ENCODE results near the gene GP1BA. TPM values are rescaled to one million over a fixed set of nuclear protein-coding genes. Genes with fewer than 3 reads are reported as not detected.

The GP1BA gene
- total and polyA plus RNA-seq, 2 donors = 0.09 to 0.14 TPM

DNA sequence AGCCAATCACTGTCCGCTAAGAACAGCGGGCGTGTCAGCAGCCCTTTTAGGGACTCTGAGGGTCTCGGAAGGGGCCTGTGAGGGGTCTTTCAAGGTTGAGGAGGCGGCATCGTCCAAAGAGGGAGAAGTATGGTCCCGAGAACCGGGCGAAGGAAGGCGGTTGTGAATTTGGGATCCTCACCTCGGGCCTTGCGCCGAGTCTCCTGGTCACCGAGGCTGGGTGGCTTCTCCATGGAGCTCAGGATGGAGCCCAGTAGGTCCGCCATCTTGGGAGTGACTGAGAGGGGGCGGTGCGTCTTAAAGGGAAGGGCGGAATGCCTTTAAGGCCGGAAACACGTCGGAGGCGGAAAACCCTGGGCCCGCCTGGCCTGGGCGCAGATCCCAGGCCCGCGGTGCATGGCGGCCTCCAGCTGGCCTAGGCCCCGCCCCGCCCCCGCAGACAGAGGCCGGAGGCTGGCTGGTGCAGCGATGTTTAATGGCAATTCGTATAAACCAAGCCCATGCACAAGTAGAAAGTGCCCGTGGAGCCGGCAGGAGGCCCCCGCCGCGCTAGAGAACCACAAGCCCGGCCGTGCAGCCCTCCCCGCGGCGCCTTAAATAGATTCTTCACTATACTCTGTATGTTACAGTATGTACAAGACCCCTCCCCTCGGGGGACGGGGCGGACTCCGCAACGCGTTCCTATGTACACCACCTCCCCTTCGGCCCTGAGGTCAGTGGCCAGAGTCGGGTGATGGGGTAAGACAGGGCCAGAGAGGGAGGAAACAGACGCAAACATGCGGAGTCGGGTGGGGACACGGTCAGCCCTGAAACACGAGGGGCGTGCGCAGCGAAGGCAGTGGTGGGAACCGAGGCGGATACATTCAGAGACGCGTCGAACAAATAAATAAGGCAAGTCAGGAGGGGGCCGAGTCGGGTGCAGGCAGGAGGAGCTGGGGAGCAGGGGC lies 35.7 kb downstream of the GP1BA start, which contains the start of gene SPAG7:
SPAG7 (minus strand) TSS at position 279 of the 947 bp plus-strand sequence; CDS start at position 266, 13 bp downstream.
- peak; percentile 92 to 98 (median 96) for DNase-seq (ENCODE audit: low read depth in 6 of 9, low spot score in 9 of 9)
- H3K27me3 ChIP-seq (ENCODE audit: control insufficient read depth in 2 of 2, insufficient read depth in 1 of 2, low read length in 1 of 2) = no peaks in the 10 kb centered on the region
- peaks cover 18 to 39% of the 10 kb centered on the region in 2 donors for H3K36me3 ChIP-seq (ENCODE audit: control insufficient read depth in 2 of 2, insufficient read depth in 2 of 2, low read length in 1 of 2)
- H3K4me3 ChIP-seq (ENCODE audit: low read length in 2 of 2) = peak within 1 kb of the TSS; percentile 66 to 92
- peaks cover 0 to 5% of the 10 kb centered on the region in 2 donors for H3K9me3 ChIP-seq (ENCODE audit: control insufficient read depth in 2 of 2, insufficient read depth in 1 of 2, low read length in 1 of 2)
- H3K4me1 ChIP-seq (ENCODE audit: control insufficient read depth in 2 of 2, insufficient read depth in 2 of 2, low read length in 2 of 2) = peaks cover 11 to 33% of the 10 kb centered on the region in 2 donors
- WGBS = 1% methylated on average over 66 of the region's 66 CpGs
- peak within 1 kb of the TSS; percentile 87 to 97 for H3K27ac ChIP-seq (ENCODE audit: low read depth in 1 of 2, low read length in 1 of 2)

DNA sequence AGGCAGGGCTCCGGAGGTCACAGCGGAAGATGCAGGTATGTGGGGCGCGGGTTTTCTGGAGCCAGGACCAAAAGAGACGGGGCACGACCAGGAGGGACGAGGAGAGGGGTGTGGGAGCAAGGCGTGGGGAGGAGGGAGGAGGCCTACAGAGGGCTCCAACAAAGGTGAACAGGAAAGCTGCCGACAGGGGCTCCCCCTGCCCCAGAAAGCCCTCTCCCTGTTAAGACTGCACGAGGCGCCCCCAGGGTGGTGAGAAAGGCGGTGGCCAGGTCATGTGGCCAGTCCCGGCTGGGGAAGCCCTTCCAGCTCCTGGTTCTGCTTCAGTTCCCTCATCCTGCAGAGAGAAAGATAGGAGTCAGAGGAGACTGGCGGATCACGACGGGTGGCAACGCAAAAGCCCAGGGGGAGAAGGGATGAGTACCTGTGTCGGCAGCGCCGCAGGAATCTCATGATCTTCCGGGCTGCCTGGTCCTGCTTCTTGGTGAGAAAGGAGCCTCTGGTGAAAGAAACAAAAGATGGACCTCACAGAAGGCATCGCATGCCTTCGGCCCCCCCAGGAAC lies 36.5 kb downstream of the GP1BA start:
- peaks cover 22 to 43% of the 10 kb centered on the region in 2 donors for H3K36me3 ChIP-seq (ENCODE audit: control insufficient read depth in 2 of 2, insufficient read depth in 2 of 2, low read length in 1 of 2)
- H3K27ac ChIP-seq (ENCODE audit: low read depth in 1 of 2, low read length in 1 of 2) = peak overlapping the region; percentile 87 to 97
- peaks cover 0 to 5% of the 10 kb centered on the region in 2 donors for H3K9me3 ChIP-seq (ENCODE audit: control insufficient read depth in 2 of 2, insufficient read depth in 1 of 2, low read length in 1 of 2)
- 63% methylated on average over 23 of the region's 23 CpGs for WGBS
- H3K27me3 ChIP-seq (ENCODE audit: control insufficient read depth in 2 of 2, insufficient read depth in 1 of 2, low read length in 1 of 2) = no peaks in the 10 kb centered on the region
- DNase-seq (ENCODE audit: low read depth in 6 of 9, low spot score in 9 of 9) = no peak
- peak overlapping the region; percentile 66 to 92 for H3K4me3 ChIP-seq (ENCODE audit: low read length in 2 of 2)
- H3K4me1 ChIP-seq (ENCODE audit: control insufficient read depth in 2 of 2, insufficient read depth in 2 of 2, low read length in 2 of 2) = peaks cover 11 to 33% of the 10 kb centered on the region in 2 donors

DNA sequence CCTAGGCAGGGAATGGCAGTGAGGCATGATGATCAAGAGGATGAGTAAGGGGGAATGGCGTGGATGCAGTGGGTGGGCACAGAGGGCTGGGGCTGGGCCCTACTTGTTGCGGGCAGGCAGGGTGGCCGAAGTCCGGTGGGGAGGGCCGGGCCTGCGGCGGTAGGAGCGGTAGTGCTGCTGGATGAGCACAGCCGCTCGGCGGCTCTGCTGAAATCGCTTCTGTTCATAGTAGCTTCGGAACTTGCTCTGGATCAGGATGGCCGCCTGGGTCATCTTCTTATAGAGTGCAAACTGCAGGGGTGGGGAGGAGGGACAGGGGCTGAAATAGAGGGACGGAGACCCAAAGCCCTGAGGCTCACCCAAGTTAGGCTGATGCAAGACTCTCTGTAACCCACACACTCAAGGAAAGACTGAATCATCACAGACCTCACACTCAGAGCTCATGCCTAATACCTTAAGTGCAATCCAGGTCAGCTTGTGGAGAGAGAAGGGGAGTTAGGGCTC lies 37.0 kb downstream of the GP1BA start:
- peaks cover 11 to 33% of the 10 kb centered on the region in 2 donors for H3K4me1 ChIP-seq (ENCODE audit: control insufficient read depth in 2 of 2, insufficient read depth in 2 of 2, low read length in 2 of 2)
- H3K9me3 ChIP-seq (ENCODE audit: control insufficient read depth in 2 of 2, insufficient read depth in 1 of 2, low read length in 1 of 2) = peaks cover 0 to 5% of the 10 kb centered on the region in 2 donors
- peak overlapping the region in 1 of 2 donors; percentile 92 for H3K4me3 ChIP-seq (ENCODE audit: low read length in 2 of 2)
- 98% methylated on average over 15 of the region's 15 CpGs for WGBS
- DNase-seq (ENCODE audit: low read depth in 6 of 9, low spot score in 9 of 9) = no peak
- no peaks in the 10 kb centered on the region for H3K27me3 ChIP-seq (ENCODE audit: control insufficient read depth in 2 of 2, insufficient read depth in 1 of 2, low read length in 1 of 2)
- peaks cover 27 to 48% of the 10 kb centered on the region in 2 donors for H3K36me3 ChIP-seq (ENCODE audit: control insufficient read depth in 2 of 2, insufficient read depth in 2 of 2, low read length in 1 of 2)
- peak overlapping the region; percentile 47 to 97 for H3K27ac ChIP-seq (ENCODE audit: low read depth in 1 of 2, low read length in 1 of 2)

DNA sequence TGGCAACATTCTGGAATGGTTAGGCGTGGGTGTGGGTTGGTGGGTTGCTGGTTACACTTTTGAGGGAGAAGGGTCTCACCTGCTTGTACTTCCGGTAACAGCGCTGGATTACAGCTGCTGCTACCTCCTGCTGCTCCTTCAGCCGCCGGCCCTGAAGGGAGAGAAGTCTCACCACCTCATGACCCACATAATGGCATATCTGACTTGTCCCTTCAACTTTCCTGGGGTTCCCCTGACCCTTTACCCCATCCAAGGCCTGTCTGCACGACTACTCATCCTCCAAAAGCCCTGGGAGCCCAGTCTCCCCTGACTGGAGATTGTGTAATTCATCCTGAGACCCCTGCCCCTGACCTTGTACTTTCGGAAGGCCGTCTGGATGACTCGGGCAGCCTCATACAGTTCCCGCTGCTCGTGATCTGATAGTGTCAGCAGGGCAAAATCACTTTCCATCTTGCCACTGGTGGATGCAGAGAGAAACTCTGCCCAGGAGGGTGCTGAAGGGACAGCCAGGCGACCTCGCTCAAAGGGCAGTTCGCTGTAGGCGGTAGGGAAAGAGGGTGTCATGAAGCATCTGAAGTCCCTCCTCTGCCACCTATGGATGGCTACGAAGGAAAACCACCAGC lies 37.6 kb downstream of the GP1BA start:
- WGBS = 96% methylated on average over 16 of the region's 16 CpGs
- peaks cover 31 to 51% of the 10 kb centered on the region in 2 donors for H3K36me3 ChIP-seq (ENCODE audit: control insufficient read depth in 2 of 2, insufficient read depth in 2 of 2, low read length in 1 of 2)
- no peak overlapping the region for H3K4me3 ChIP-seq (ENCODE audit: low read length in 2 of 2)
- no peak for DNase-seq (ENCODE audit: low read depth in 6 of 9, low spot score in 9 of 9)
- H3K27me3 ChIP-seq (ENCODE audit: control insufficient read depth in 2 of 2, insufficient read depth in 1 of 2, low read length in 1 of 2) = no peaks in the 10 kb centered on the region
- peaks cover 0 to 5% of the 10 kb centered on the region in 2 donors for H3K9me3 ChIP-seq (ENCODE audit: control insufficient read depth in 2 of 2, insufficient read depth in 1 of 2, low read length in 1 of 2)
- H3K4me1 ChIP-seq (ENCODE audit: control insufficient read depth in 2 of 2, insufficient read depth in 2 of 2, low read length in 2 of 2) = peaks cover 11 to 35% of the 10 kb centered on the region in 2 donors
- peak overlapping the region in 1 of 2 donors; percentile 17 for H3K27ac ChIP-seq (ENCODE audit: low read depth in 1 of 2, low read length in 1 of 2)

DNA sequence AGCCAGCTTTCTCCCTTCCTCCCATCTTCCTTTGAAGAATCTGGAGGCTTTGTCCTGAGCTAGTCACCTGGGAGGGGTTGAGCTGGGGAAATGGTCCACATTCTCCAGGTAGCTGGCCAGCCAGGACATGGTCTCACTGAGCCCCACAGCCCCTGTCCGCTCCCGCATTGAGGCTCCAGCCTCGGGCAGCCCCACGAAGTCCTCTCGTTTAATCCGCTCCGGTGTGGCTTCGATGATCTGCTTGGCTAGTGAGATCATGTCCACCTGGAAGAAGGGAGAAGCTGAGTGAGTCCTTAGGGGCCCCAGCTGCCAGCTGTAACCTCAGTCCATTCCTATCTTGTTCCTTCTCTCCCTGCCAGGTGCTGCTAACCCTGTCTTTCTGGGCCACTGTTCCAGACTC lies 38.2 kb downstream of the GP1BA start:
- no peak for DNase-seq (ENCODE audit: low read depth in 6 of 9, low spot score in 9 of 9)
- Histone ChIP-seq H3K4me1 (ENCODE audit: control insufficient read depth in 2 of 2, insufficient read depth in 2 of 2, low read length in 2 of 2) (peaks cover 11 to 41% of the 10 kb centered on the region in 2 donors), H3K27ac (ENCODE audit: low read depth in 1 of 2, low read length in 1 of 2) (no peak overlapping the region), H3K36me3 (ENCODE audit: control insufficient read depth in 2 of 2, insufficient read depth in 2 of 2, low read length in 1 of 2) (peaks cover 31 to 55% of the 10 kb centered on the region in 2 donors), H3K9me3 (ENCODE audit: control insufficient read depth in 2 of 2, insufficient read depth in 1 of 2, low read length in 1 of 2) (peaks cover 0 to 5% of the 10 kb centered on the region in 2 donors), H3K27me3 (ENCODE audit: control insufficient read depth in 2 of 2, insufficient read depth in 1 of 2, low read length in 1 of 2) (no peaks in the 10 kb centered on the region), H3K4me3 (ENCODE audit: low read length in 2 of 2) (no peak overlapping the region)
- WGBS = 97% methylated on average over 8 of the region's 8 CpGs

DNA sequence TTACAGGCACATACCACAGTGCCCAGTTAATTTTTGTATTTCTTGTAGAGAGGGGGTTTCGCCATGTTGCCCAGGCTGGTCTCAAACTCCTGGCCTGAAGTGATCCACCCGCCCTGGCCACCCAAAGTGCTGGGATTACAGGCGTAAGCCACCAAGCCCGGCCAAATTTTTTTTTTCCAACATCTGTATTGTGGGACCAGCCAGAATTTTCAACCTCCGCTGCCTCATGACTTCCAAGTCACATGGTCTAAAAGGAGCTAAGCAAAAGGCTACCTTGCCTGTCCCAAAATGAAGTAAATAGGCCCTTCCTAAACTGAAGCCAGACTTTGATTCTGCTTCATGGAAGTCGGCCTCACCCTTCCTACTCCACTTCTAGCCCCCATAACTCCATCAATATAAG lies 39.7 kb downstream of the GP1BA start:
- no peak for DNase-seq (ENCODE audit: low read depth in 6 of 9, low spot score in 9 of 9)
- peaks cover 33 to 57% of the 10 kb centered on the region in 2 donors for H3K36me3 ChIP-seq (ENCODE audit: control insufficient read depth in 2 of 2, insufficient read depth in 2 of 2, low read length in 1 of 2)
- no peaks in the 10 kb centered on the region for H3K27me3 ChIP-seq (ENCODE audit: control insufficient read depth in 2 of 2, insufficient read depth in 1 of 2, low read length in 1 of 2)
- peaks cover 0 to 5% of the 10 kb centered on the region in 2 donors for H3K9me3 ChIP-seq (ENCODE audit: control insufficient read depth in 2 of 2, insufficient read depth in 1 of 2, low read length in 1 of 2)
- no peak overlapping the region for H3K4me3 ChIP-seq (ENCODE audit: low read length in 2 of 2)
- no peak overlapping the region for H3K27ac ChIP-seq (ENCODE audit: low read depth in 1 of 2, low read length in 1 of 2)
- peaks cover 6 to 40% of the 10 kb centered on the region in 2 donors for H3K4me1 ChIP-seq (ENCODE audit: control insufficient read depth in 2 of 2, insufficient read depth in 2 of 2, low read length in 2 of 2)
- 97% methylated on average over 6 of the region's 6 CpGs for WGBS

DNA sequence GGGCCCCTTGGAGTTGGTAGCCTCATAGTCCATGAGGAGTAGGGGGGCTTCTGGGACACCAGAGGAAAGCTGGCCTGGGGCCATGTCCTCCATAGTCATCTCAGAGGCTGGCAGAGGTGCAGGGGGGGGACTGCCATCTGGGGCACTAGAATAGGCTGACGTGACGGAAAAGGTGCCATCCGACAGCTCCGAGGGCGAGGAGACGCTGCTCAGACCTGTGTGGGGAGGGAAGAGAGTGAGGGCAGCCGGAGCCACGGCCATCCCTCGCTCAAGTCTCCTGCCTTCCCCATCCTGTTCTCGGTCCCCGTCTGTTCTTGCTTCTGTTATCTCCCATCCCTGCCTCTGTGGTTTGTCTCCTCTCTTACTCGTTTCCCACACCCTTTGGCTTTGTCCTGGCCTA lies 40.2 kb downstream of the GP1BA start:
- H3K4me3 ChIP-seq (ENCODE audit: low read length in 2 of 2) = no peak overlapping the region
- peaks cover 38 to 62% of the 10 kb centered on the region in 2 donors for H3K36me3 ChIP-seq (ENCODE audit: control insufficient read depth in 2 of 2, insufficient read depth in 2 of 2, low read length in 1 of 2)
- H3K9me3 ChIP-seq (ENCODE audit: control insufficient read depth in 2 of 2, insufficient read depth in 1 of 2, low read length in 1 of 2) = peaks cover 0 to 5% of the 10 kb centered on the region in 2 donors
- peaks cover 6 to 40% of the 10 kb centered on the region in 2 donors for H3K4me1 ChIP-seq (ENCODE audit: control insufficient read depth in 2 of 2, insufficient read depth in 2 of 2, low read length in 2 of 2)
- DNase-seq (ENCODE audit: low read depth in 6 of 9, low spot score in 9 of 9) = no peak
- no peak overlapping the region for H3K27ac ChIP-seq (ENCODE audit: low read depth in 1 of 2, low read length in 1 of 2)
- WGBS = 97% methylated on average over 12 of the region's 12 CpGs
- no peaks in the 10 kb centered on the region for H3K27me3 ChIP-seq (ENCODE audit: control insufficient read depth in 2 of 2, insufficient read depth in 1 of 2, low read length in 1 of 2)

DNA sequence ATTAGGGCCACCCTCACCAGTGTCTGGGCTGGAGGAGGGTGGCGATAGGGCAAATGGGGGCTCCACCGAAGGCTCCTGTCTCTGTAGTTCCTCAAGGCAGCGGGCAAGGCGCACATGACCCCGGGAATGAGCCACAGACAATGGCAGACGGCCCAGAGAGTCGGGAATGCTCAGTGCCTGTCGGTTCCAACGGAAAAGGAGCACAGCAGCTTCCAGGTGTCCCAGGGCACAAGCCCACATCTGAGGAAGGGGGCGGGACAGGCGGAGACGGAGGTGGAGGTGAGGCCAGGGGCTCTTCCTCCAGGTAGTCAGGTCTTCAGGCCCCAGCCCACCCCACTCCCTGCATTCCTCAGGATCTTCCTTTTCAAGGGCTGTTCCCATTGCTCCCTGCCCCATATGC lies 40.7 kb downstream of the GP1BA start:
- H3K4me3 ChIP-seq (ENCODE audit: low read length in 2 of 2) = no peak overlapping the region
- H3K4me1 ChIP-seq (ENCODE audit: control insufficient read depth in 2 of 2, insufficient read depth in 2 of 2, low read length in 2 of 2) = peaks cover 6 to 40% of the 10 kb centered on the region in 2 donors
- peaks cover 0 to 5% of the 10 kb centered on the region in 2 donors for H3K9me3 ChIP-seq (ENCODE audit: control insufficient read depth in 2 of 2, insufficient read depth in 1 of 2, low read length in 1 of 2)
- H3K36me3 ChIP-seq (ENCODE audit: control insufficient read depth in 2 of 2, insufficient read depth in 2 of 2, low read length in 1 of 2) = peaks cover 42 to 67% of the 10 kb centered on the region in 2 donors
- WGBS = 96% methylated on average over 12 of the region's 12 CpGs
- DNase-seq (ENCODE audit: low read depth in 6 of 9, low spot score in 9 of 9) = no peak
- H3K27me3 ChIP-seq (ENCODE audit: control insufficient read depth in 2 of 2, insufficient read depth in 1 of 2, low read length in 1 of 2) = no peaks in the 10 kb centered on the region
- H3K27ac ChIP-seq (ENCODE audit: low read depth in 1 of 2, low read length in 1 of 2) = no peak overlapping the region
